K562 (cell line): ENCODE measurements around the gene TMEM11. TPM values are rescaled to one million over a fixed set of nuclear protein-coding genes. Genes with fewer than 3 reads are reported as not detected.

Source experiments
- FOXJ3 ChIP-seq: sonication (generic); formaldehyde crosslinking; IDR thresholded peaks from 2 replicates; pipeline ENCODE4 v1.4.0; 2020; ENCODE audit warnings: mild to moderate bottlenecking, missing genetic modification reagents
- GTF2E2 ChIP-seq: fragments of 200-800 bp; sonication (Bioruptor generic); IDR thresholded peaks from 2 replicates; pipeline ENCODE4 v1.6.1; 2016; ENCODE audit warnings: missing genetic modification characterization, missing compliant biosample characterization
- HMG20A ChIP-seq: fragments of 450-650 bp; formaldehyde crosslinking; conservative IDR thresholded peaks from 2 replicates; pipeline ENCODE4 v1.4.0; 2020; ENCODE audit warnings: mild to moderate bottlenecking, mixed read lengths
- JUND ChIP-seq, 2 experiments: IDR thresholded peaks; 2 replicates in 1 of 2; 3 replicates in 1 of 2; pipeline ENCODE4 v1.6.1; 2011; ENCODE audit warnings: borderline replicate concordance in 2 of 2, low read depth in 2 of 2, low read length in 2 of 2, improper control_type of control experiment in 1 of 2, missing biosample characterization in 1 of 2, missing genetic modification characterization in 1 of 2, missing genetic modification reagents in 1 of 2
- KLF1 ChIP-seq: fragments of 450-650 bp; IDR thresholded peaks from 2 replicates; pipeline ENCODE4 v1.6.1; 2016; ENCODE audit warnings: missing genetic modification characterization, missing compliant biosample characterization
- LEF1 ChIP-seq: fragments of 450-650 bp; IDR thresholded peaks from 2 replicates; pipeline ENCODE4 v1.6.1; 2016; ENCODE audit warnings: mild to moderate bottlenecking
- MAZ ChIP-seq, 2 experiments: fragments of 450-650 bp in 1 of 2; sonication (generic) in 1 of 2; formaldehyde crosslinking; IDR thresholded peaks in 1 of 2; conservative IDR thresholded peaks in 1 of 2; 2 replicates each; pipeline versions ENCODE4 v1.4.0 to v1.5.0; 2020; ENCODE audit warnings: mild to moderate bottlenecking in 1 of 2, missing genetic modification reagents in 1 of 2
- MEIS2 ChIP-seq: fragments of 450-650 bp; IDR thresholded peaks from 2 replicates; pipeline ENCODE4 v1.6.1; 2014; ENCODE audit warnings: mild to moderate bottlenecking; ENCODE audit not compliant: partially characterized antibody
- MTA3 ChIP-seq: fragments of 450-650 bp; formaldehyde crosslinking; IDR thresholded peaks from 2 replicates; pipeline ENCODE4 v1.6.1; 2017; ENCODE audit warnings: mild to moderate bottlenecking, borderline replicate concordance
- NELFE ChIP-seq: IDR thresholded peaks from 2 replicates; pipeline ENCODE4 v1.6.1; 2011; ENCODE audit warnings: mild to moderate bottlenecking; ENCODE audit not compliant: insufficient read depth, insufficient read length
- POU5F1 ChIP-seq: fragments of 150-350 bp; IDR thresholded peaks from 2 replicates; pipeline ENCODE4 v1.6.1; 2014; ENCODE audit warnings: borderline replicate concordance, low read length, low read depth, mild to moderate bottlenecking; ENCODE audit not compliant: partially characterized antibody
- RBM22 ChIP-seq: fragments of 200-400 bp; formaldehyde crosslinking; IDR thresholded peaks from 2 replicates; pipeline ENCODE4 v1.6.1; 2018; ENCODE audit warnings: low read length, low read depth; ENCODE audit not compliant: poor library complexity, severe bottlenecking
- SMAD3 ChIP-seq: fragments of 450-650 bp; formaldehyde crosslinking; conservative IDR thresholded peaks from 2 replicates; pipeline ENCODE4 v1.4.0; 2020; ENCODE audit warnings: mild to moderate bottlenecking
- SP2 ChIP-seq: IDR thresholded peaks from 2 replicates; pipeline ENCODE4 v1.6.1; 2011; ENCODE audit warnings: mild to moderate bottlenecking, low read depth, low read length, moderate library complexity; ENCODE audit not compliant: poor library complexity, severe bottlenecking; ENCODE audit errors: extremely low read depth
- ZBED1 ChIP-seq: IDR thresholded peaks from 2 replicates; pipeline ENCODE4 v1.6.1; 2014
- polyA plus RNA-seq, 8 experiments: library from polyadenylated mRNA; depleted of rRNA in 4 of 8; stranded (reverse) in 5 of 8; unstranded in 3 of 8; fragments of >200 nt; fragmentation: Nextera tagmentation in 2 of 8; fragmentation: Illumina TruSeq in 1 of 8; extraction: Ambion mirVana in 2 of 8; extraction: Trizol in 1 of 8; gene quantifications; 2 replicates each; pipeline versions ENCODE4 v1.2.1 to v1.2.3, GENCODE V29; 2011 to 2014; ENCODE audit warnings: inconsistent platforms in 1 of 8, missing spikeins in 1 of 8
- total RNA-seq, 7 experiments: library from RNA; depleted of rRNA in 6 of 7; stranded (reverse); fragments of >200 nt in 6 of 7; fragmentation: Illumina TruSeq in 2 of 7; extraction: Trizol in 2 of 7; gene quantifications; 2 replicates each; pipeline versions ENCODE4 v1.2.1 to v1.2.3, GENCODE V29; 2011 to 2021; ENCODE audit warnings: low replicate concordance in 1 of 7
- TF ChIP-seq, protein P1 (sequence below): fragments of 250-450 bp; sonication (Bioruptor Pico); IDR thresholded peaks from 2 replicates; pipeline ENCODE4 v1.5.0; 2021
- TF ChIP-seq, protein P2 (sequence below): sonication (generic); formaldehyde crosslinking; IDR thresholded peaks from 2 replicates; pipeline ENCODE4 v1.8.1; 2022; ENCODE audit warnings: missing genetic modification reagents
- TF ChIP-seq, protein P3 (sequence below): fragments of 250-450 bp; sonication (Bioruptor Pico); IDR thresholded peaks from 2 replicates; pipeline ENCODE4 v1.4.0; 2020
- TF ChIP-seq, protein P4 (sequence below): sonication (generic); formaldehyde crosslinking; IDR thresholded peaks from 2 replicates; pipeline ENCODE4 v1.8.0; 2022; ENCODE audit warnings: mild to moderate bottlenecking, missing genetic modification reagents

Gene TMEM11
- total and polyA plus RNA-seq, 9 of the 15 experiments (the other 6 are each of a cell fraction or from before 2014, with no cell fraction given), result 12.0 to 40.7 (median 30.0) TPM

DNA sequence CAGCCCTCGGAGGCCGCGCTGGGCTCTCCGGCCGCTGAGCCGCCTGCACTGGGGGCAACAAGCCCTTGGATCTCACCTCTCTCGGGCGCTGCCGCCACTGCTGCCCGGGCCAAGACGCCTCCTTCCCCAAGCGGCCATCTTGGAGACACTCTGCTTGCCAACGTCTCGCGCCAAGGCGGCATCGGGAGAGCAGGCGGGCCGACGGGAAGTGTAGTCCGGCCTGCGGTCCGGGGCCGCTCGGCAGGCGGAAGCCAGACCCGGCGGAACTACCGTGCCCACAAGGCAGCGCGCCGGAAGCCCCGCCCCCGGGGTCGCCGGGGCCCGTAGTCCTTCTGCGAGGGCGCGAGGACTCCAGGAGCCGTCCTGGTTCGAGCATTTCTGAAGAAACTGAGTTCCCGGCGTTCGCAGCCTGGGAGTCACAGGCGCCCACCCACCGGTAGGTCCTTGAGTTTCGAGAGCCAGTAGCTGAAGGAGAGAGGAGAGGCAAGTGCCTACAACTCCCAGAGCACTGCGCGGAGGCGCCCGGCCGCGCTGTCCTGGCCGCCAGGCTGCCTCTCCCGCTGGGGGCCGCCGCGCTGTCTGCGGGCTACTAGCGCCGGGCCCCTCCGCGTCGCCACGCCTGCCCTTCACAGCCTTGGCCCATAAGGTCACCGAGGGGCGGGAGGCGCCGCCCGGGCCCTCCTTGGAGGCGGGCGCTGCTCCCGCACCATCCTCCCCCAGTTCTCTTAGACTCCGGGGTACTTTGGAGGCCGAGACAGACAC is at the start of gene TMEM11 (continued):
- TF ChIP-seq, protein P1, sequence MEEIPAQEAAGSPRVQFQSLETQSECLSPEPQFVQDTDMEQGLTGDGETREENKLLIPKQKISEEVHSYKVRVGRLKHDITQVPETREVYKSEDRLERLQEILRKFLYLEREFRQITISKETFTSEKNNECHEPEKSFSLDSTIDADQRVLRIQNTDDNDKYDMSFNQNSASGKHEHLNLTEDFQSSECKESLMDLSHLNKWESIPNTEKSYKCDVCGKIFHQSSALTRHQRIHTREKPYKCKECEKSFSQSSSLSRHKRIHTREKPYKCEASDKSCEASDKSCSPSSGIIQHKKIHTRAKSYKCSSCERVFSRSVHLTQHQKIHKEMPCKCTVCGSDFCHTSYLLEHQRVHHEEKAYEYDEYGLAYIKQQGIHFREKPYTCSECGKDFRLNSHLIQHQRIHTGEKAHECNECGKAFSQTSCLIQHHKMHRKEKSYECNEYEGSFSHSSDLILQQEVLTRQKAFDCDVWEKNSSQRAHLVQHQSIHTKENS (CRISPR knock-in tag), result no peak
- TF ChIP-seq MEIS2 (no peak), FOXJ3 (CRISPR knock-in tag) (no peak), MTA3 (no peak; the same call in 1 of the 2 replicates), MAZ (CRISPR knock-in tag; conservative IDR thresholded peaks at IDR 0.05 in 1 of 2, IDR thresholded peaks at IDR 0.05 in 1 of 2) (peak; percentile 61 to 88), HMG20A (CRISPR knock-in tag) (no peak), KLF1 (tag) (peak; percentile 44; the same call in 1 of the 2 replicates), ZBED1 (no peak), RBM22 (no peak), GTF2E2 (tag) (no peak), SMAD3 (CRISPR knock-in tag) (peak; percentile 79), NELFE (no peak), LEF1 (no peak), POU5F1 (peak; percentile 61), JUND (IDR thresholded peaks at IDR 0.05; ENCODE audit: borderline replicate concordance, low read depth, low read length) (no peak), JUND (tag; IDR thresholded peaks at IDR 0.05; ENCODE audit: borderline replicate concordance, low read depth, low read length) (no peak), SP2 (no peak)
- TF ChIP-seq, protein P2, sequence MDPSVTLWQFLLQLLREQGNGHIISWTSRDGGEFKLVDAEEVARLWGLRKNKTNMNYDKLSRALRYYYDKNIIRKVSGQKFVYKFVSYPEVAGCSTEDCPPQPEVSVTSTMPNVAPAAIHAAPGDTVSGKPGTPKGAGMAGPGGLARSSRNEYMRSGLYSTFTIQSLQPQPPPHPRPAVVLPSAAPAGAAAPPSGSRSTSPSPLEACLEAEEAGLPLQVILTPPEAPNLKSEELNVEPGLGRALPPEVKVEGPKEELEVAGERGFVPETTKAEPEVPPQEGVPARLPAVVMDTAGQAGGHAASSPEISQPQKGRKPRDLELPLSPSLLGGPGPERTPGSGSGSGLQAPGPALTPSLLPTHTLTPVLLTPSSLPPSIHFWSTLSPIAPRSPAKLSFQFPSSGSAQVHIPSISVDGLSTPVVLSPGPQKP, result no peak
- TF ChIP-seq, protein P3, sequence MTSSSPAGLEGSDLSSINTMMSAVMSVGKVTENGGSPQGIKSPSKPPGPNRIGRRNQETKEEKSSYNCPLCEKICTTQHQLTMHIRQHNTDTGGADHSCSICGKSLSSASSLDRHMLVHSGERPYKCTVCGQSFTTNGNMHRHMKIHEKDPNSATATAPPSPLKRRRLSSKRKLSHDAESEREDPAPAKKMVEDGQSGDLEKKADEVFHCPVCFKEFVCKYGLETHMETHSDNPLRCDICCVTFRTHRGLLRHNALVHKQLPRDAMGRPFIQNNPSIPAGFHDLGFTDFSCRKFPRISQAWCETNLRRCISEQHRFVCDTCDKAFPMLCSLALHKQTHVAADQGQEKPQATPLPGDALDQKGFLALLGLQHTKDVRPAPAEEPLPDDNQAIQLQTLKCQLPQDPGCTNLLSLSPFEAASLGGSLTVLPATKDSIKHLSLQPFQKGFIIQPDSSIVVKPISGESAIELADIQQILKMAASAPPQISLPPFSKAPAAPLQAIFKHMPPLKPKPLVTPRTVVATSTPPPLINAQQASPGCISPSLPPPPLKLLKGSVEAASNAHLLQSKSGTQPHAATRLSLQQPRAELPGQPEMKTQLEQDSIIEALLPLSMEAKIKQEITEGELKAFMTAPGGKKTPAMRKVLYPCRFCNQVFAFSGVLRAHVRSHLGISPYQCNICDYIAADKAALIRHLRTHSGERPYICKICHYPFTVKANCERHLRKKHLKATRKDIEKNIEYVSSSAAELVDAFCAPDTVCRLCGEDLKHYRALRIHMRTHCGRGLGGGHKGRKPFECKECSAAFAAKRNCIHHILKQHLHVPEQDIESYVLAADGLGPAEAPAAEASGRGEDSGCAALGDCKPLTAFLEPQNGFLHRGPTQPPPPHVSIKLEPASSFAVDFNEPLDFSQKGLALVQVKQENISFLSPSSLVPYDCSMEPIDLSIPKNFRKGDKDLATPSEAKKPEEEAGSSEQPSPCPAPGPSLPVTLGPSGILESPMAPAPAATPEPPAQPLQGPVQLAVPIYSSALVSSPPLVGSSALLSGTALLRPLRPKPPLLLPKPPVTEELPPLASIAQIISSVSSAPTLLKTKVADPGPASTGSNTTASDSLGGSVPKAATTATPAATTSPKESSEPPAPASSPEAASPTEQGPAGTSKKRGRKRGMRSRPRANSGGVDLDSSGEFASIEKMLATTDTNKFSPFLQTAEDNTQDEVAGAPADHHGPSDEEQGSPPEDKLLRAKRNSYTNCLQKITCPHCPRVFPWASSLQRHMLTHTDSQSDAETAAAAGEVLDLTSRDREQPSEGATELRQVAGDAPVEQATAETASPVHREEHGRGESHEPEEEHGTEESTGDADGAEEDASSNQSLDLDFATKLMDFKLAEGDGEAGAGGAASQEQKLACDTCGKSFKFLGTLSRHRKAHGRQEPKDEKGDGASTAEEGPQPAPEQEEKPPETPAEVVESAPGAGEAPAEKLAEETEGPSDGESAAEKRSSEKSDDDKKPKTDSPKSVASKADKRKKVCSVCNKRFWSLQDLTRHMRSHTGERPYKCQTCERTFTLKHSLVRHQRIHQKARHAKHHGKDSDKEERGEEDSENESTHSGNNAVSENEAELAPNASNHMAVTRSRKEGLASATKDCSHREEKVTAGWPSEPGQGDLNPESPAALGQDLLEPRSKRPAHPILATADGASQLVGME (CRISPR knock-in tag), result no peak
- TF ChIP-seq, protein P4, sequence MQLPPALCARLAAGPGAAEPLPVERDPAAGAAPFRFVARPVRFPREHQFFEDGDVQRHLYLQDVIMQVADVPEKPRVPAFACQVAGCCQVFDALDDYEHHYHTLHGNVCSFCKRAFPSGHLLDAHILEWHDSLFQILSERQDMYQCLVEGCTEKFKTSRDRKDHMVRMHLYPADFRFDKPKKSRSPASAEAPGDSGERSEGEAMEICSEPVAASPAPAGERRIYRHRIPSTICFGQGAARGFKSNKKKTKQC (CRISPR knock-in tag), result no peak
